ENCODE measurements around the gene NPAS3.

Gene NPAS3

GRCh38 chr14:33493990-33494389 lies 555.3 kb downstream of the NPAS3 start:
- no peak for TF ChIP-seq TAF1 (IDR thresholded peaks at IDR 0.05; ENCODE audit: borderline replicate concordance, insufficient read depth, low read length)
- no peak for TF ChIP-seq POLR2AphosphoS5 (IDR thresholded peaks at IDR 0.05; ENCODE audit: low read depth, low read length)
- no peak for TF ChIP-seq REST (IDR thresholded peaks at IDR 0.05; ENCODE audit: insufficient read depth in 1 of 2, low read depth in 2 of 2, low read length in 2 of 2)
- no peak for TF ChIP-seq FOXP2 (optimal IDR thresholded peaks at IDR 0.05; ENCODE audit: borderline replicate concordance, extremely low read depth, extremely low read length, insufficient read depth)
- no peak for TF ChIP-seq SIN3A (IDR thresholded peaks at IDR 0.05; ENCODE audit: borderline replicate concordance, insufficient read depth, low read length)

GRCh38 chr14:33499687-33500086 lies 561.0 kb downstream of the NPAS3 start:
- TF ChIP-seq TAF1 (IDR thresholded peaks at IDR 0.05; ENCODE audit: borderline replicate concordance, insufficient read depth, low read length): no peak
- no peak for TF ChIP-seq POLR2AphosphoS5 (IDR thresholded peaks at IDR 0.05; ENCODE audit: low read depth, low read length)
- TF ChIP-seq FOXP2 (optimal IDR thresholded peaks at IDR 0.05; ENCODE audit: borderline replicate concordance, extremely low read depth, extremely low read length, insufficient read depth): no peak
- no peak for TF ChIP-seq SIN3A (IDR thresholded peaks at IDR 0.05; ENCODE audit: borderline replicate concordance, insufficient read depth, low read length)
- TF ChIP-seq REST (IDR thresholded peaks at IDR 0.05; ENCODE audit: insufficient read depth in 1 of 2, low read depth in 2 of 2, low read length in 2 of 2): no peak

GRCh38 chr14:33504246-33505099 lies 565.8 kb downstream of the NPAS3 start:
- TF ChIP-seq POLR2AphosphoS5 (IDR thresholded peaks at IDR 0.05; ENCODE audit: low read depth, low read length) (no peak), TAF1 (IDR thresholded peaks at IDR 0.05; ENCODE audit: borderline replicate concordance, insufficient read depth, low read length) (no peak), FOXP2 (optimal IDR thresholded peaks at IDR 0.05; ENCODE audit: borderline replicate concordance, extremely low read depth, extremely low read length, insufficient read depth) (no peak), REST (IDR thresholded peaks at IDR 0.05; ENCODE audit: insufficient read depth in 1 of 2, low read depth in 2 of 2, low read length in 2 of 2) (no peak), SIN3A (IDR thresholded peaks at IDR 0.05; ENCODE audit: borderline replicate concordance, insufficient read depth, low read length) (no peak)

GRCh38 chr14:33505266-33505962 lies 566.7 kb downstream of the NPAS3 start:
- TF ChIP-seq FOXP2 (optimal IDR thresholded peaks at IDR 0.05; ENCODE audit: borderline replicate concordance, extremely low read depth, extremely low read length, insufficient read depth) (no peak), POLR2AphosphoS5 (IDR thresholded peaks at IDR 0.05; ENCODE audit: low read depth, low read length) (no peak), REST (IDR thresholded peaks at IDR 0.05; ENCODE audit: insufficient read depth in 1 of 2, low read depth in 2 of 2, low read length in 2 of 2) (no peak), TAF1 (IDR thresholded peaks at IDR 0.05; ENCODE audit: borderline replicate concordance, insufficient read depth, low read length) (no peak), SIN3A (IDR thresholded peaks at IDR 0.05; ENCODE audit: borderline replicate concordance, insufficient read depth, low read length) (no peak)

Measured in PFSK-1 (cell line).